GM21576 (cell line): Measurements from ENCODE around the gene MAGOH.
"Not testable (repeated sequence)": the region's sequence is repeated elsewhere in the genome, so short reads cannot be mapped to it uniquely, and the experiment has no call there.

Source experiments
- ATAC-seq: cut with Tn5 transposase; IDR thresholded peaks from one replicate; pipeline ENCODE4 v1.9.1; 2021; ENCODE audit warnings: mild to moderate bottlenecking, moderate library complexity; ENCODE audit not compliant: unreplicated experiment

The MAGOH gene

GRCh38 chr1:53190210-53190611 is 48.1 kb downstream of the MAGOH start:
- no peak for ATAC-seq

GRCh38 chr1:53189061-53189460 is 49.3 kb downstream of the MAGOH start:
- ATAC-seq = no peak

DNA sequence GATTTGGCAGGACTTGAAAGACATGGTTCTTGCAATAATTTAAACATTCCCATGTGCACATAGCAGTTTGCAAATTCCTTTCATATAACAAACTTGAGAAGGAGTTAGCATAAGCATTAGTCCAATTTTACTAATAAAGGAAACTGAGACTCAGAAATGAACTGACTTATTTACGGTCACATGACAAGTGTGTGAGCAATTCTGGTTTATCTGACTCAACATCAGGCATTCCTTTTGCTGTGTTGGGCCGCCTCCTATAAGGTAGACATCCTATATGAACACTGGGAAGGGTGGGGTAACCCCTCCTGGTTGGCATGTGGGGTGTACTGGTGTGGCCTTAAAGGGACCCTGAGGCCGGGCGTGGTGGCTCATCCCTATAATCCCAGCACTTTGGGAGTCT is 50.2 kb downstream of the MAGOH start:
- no peak for ATAC-seq

GRCh38 chr1:53187401-53187800 is 50.9 kb downstream of the MAGOH start:
- ATAC-seq = no peak

DNA sequence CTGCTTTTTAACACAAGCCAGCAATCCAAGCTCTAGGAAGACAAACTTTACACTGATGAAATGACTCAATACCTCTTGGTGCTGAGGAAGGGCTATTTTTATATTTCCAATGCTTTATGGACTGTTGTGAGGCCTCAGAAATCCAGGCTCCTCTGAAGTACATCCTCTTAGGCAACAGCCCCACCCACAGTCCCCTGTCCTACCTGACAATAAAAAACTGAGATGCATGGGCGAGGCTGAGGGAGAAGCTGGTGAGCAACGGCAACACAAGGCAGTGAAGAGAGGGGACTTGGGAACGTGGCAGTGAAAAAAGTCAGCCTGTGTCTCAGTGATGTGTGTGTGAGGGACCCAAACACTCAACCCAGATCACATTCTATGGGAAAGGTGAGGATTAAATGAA is 51.8 kb downstream of the MAGOH start:
- no peak for ATAC-seq

DNA sequence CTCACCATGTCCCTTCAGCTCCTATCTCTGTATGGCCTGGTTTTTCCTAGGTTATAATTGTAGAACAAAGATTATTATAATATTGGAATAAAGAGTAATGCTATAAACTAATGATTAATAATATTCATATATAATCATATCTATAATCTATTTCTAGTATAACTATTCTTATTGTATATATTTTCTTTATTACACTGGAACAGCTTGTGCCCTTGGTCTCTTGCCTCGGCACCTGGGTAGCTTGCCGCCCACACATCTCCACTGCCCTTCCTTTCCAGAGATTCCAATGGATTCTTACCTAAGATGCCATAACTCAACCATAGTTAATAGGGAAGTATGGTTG is 52.4 kb downstream of the MAGOH start:
- not testable (repeated sequence) for ATAC-seq

- ATAC-seq = no peak
These were observed 55.0 kb downstream of the MAGOH start for GRCh38 chr1:53183095-53183990.

DNA sequence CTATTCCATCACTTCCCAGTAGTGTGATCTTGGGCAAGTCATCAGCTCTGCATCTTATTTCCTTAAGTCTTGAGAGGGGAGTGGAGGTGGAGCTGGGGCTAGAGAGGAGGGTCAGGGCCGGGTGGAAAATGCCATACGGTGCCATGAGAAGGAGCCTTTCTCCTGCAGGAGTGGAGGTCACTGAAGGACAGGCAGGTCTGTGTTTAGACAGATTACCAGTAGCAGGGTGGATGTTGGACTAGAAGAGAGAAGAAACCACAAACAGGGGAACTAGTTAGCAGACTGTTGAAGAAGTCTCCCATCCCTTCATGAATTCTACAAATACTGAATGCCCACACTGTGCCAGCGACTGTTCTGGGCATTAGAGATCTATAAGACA is 55.6 kb downstream of the MAGOH start:
- no peak for ATAC-seq

GRCh38 chr1:53182111-53182593 is 56.2 kb downstream of the MAGOH start:
- no peak for ATAC-seq

DNA sequence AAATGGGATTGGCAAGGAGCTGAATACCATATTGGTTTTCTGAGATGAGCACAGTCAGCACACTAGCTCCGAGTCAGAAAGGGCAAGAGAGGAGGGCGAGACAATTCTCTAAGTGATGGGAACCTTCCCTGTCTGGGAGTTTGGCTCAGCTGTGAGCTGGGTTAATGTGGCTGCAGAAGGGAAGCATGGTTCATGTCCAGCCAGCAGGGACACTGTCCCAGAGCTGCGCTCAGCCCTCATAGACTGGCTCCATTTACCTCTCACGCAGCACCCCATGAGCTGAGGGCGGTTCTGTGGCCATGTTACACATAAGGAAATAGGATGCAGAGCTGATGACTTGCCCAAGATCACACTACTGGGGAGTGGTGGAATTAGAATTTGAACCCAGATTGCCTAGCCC is 57.4 kb downstream of the MAGOH start:
- ATAC-seq = no peak

DNA sequence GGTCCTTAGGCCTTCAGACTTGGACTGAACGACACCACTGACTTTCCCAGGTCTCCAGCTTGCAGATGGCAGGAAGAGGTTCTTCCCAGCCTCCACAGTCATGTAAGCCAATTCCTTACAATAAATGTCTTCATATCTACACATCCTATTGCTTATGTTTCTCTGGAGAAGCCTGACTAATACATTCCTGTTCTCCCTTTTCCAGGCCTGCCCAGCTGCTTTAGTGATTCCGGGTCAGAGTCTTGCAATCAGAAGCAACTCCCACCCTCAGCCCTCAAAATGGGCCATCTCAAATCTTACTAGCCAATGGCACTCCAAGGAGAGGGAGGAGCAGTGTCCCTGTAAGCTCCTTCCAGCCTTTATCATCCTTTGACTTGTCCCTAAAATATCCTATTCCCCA is 58.1 kb downstream of the MAGOH start:
- no peak for ATAC-seq
